Fibroblast of pulmonary artery (primary cell): ENCODE results near the gene FSCB.
"Not testable (repeated sequence)": the region's sequence is repeated elsewhere in the genome, so short reads cannot be mapped to it uniquely, and the experiment has no call there.

ENCODE experiments used
- DNase-seq: peaks from one replicate; pipeline ENCODE4 v3.0.0-alpha.2; 2010; ENCODE audit warnings: low read depth
- H3K4me3 ChIP-seq: replicated peaks from 2 replicates; pipeline ENCODE4 v1.5.1; 2011; ENCODE audit warnings: low read depth, mild to moderate bottlenecking, control low read depth, low read length, moderate library complexity
- CTCF ChIP-seq: IDR thresholded peaks from 2 replicates; pipeline ENCODE4 v1.5.1; 2011; ENCODE audit warnings: mild to moderate bottlenecking, control low read depth, low read length, inconsistent platforms; ENCODE audit errors: missing control alignments

FSCB gene

GRCh38 chr14:44507183-44507582 lies at the start of gene FSCB:
Gene FSCB (minus strand): TSS chr14:44507283. CDS start chr14:44506987, 296 bp downstream.
- no peak for DNase-seq
- no peak for TF ChIP-seq CTCF
- H3K4me3 ChIP-seq, result no peak within 1 kb of the TSS

- peak; percentile 25 for DNase-seq
- H3K4me3 ChIP-seq, result no peak overlapping the region
- TF ChIP-seq CTCF, result no peak
Measured at GRCh38 chr14:44531658-44532057, 24.6 kb upstream of the FSCB start.

GRCh38 chr14:44530475-44530874 lies 23.4 kb upstream of the FSCB start:
- DNase-seq, result no peak
- TF ChIP-seq CTCF, result no peak

GRCh38 chr14:44529026-44529425 lies 21.9 kb upstream of the FSCB start:
- DNase-seq, result peak; percentile 83
- TF ChIP-seq CTCF, result no peak
- H3K4me3 ChIP-seq, result no peak overlapping the region

More at GRCh38 chr14:44530475-44530874, 23.4 kb upstream of the FSCB start:
- H3K4me3 ChIP-seq, result no peak overlapping the region

- no peak for DNase-seq
- no peak overlapping the region for H3K4me3 ChIP-seq
- TF ChIP-seq CTCF, result no peak
Measured at GRCh38 chr14:44528180-44528579, 21.1 kb upstream of the FSCB start.

- TF ChIP-seq CTCF, result no peak
- no peak for DNase-seq
- no peak overlapping the region for H3K4me3 ChIP-seq
Measured at GRCh38 chr14:44525237-44525636, 18.2 kb upstream of the FSCB start.

- not testable (repeated sequence) for H3K4me3 ChIP-seq, DNase-seq
Measured at GRCh38 chr14:44515668-44516067, 8.6 kb upstream of the FSCB start.

GRCh38 chr14:44508834-44509233 lies 1.8 kb upstream of the FSCB start:
- TF ChIP-seq CTCF, result no peak
- no peak for DNase-seq
- H3K4me3 ChIP-seq, result no peak overlapping the region
